Nephron progenitor cell (in vitro differentiated cells): ENCODE data around the gene HOXA7.

Experiments used
- DNase-seq: peaks from one replicate; pipeline ENCODE4 v3.0.0; 2021
- H3K27ac Mint-ChIP-seq: 2 replicates; pipeline ENCODE4 v1.8.0; 2021; ENCODE audit warnings: mild to moderate bottlenecking, moderate library complexity, mixed read lengths
- H3K27me3 Mint-ChIP-seq: 2 replicates; pipeline ENCODE4 v1.8.0; 2021; ENCODE audit warnings: mild to moderate bottlenecking, low read depth, mixed read lengths; ENCODE audit not compliant: poor library complexity
- H3K36me3 Mint-ChIP-seq: 2 replicates; pipeline ENCODE4 v1.8.0; 2021; ENCODE audit warnings: low read depth, mixed read lengths
- H3K4me1 Mint-ChIP-seq: 2 replicates; pipeline ENCODE4 v1.8.0; 2021; ENCODE audit warnings: mixed read lengths
- H3K4me3 Mint-ChIP-seq: 2 replicates; pipeline ENCODE4 v1.8.0; 2021; ENCODE audit warnings: mild to moderate bottlenecking, moderate library complexity, mixed read lengths
- H3K9me3 Mint-ChIP-seq: 2 replicates; pipeline ENCODE4 v1.8.0; 2021; ENCODE audit warnings: mild to moderate bottlenecking, moderate library complexity, mixed read lengths
- TF ChIP-seq, protein P1 (sequence below): fragments of 200-600 bp; sonication (generic); IDR thresholded peaks from 2 replicates; pipeline ENCODE4 v1.5.0; 2021; ENCODE audit warnings: antibody characterized with exemption

The HOXA7 gene

GRCh38 chr7:27194002-27194352 is 37.5 kb upstream of the HOXA7 start:
- peaks cover 34% of the 10 kb centered on the region for H3K4me1 Mint-ChIP-seq
- H3K4me3 Mint-ChIP-seq = peak overlapping the region; percentile 48
- H3K27ac Mint-ChIP-seq = no peak overlapping the region
- DNase-seq = no peak
- TF ChIP-seq, protein P1, sequence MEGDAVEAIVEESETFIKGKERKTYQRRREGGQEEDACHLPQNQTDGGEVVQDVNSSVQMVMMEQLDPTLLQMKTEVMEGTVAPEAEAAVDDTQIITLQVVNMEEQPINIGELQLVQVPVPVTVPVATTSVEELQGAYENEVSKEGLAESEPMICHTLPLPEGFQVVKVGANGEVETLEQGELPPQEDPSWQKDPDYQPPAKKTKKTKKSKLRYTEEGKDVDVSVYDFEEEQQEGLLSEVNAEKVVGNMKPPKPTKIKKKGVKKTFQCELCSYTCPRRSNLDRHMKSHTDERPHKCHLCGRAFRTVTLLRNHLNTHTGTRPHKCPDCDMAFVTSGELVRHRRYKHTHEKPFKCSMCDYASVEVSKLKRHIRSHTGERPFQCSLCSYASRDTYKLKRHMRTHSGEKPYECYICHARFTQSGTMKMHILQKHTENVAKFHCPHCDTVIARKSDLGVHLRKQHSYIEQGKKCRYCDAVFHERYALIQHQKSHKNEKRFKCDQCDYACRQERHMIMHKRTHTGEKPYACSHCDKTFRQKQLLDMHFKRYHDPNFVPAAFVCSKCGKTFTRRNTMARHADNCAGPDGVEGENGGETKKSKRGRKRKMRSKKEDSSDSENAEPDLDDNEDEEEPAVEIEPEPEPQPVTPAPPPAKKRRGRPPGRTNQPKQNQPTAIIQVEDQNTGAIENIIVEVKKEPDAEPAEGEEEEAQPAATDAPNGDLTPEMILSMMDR = no peak
- peaks cover 100% of the 10 kb centered on the region for H3K27me3 Mint-ChIP-seq
- no peaks in the 10 kb centered on the region for H3K36me3 Mint-ChIP-seq
- H3K9me3 Mint-ChIP-seq = no peaks in the 10 kb centered on the region

GRCh38 chr7:27193335-27194001 is 37.0 kb upstream of the HOXA7 start:
- Mint-ChIP-seq H3K9me3 (no peaks in the 10 kb centered on the region), H3K36me3 (no peaks in the 10 kb centered on the region), H3K27me3 (peaks cover 100% of the 10 kb centered on the region), H3K27ac (no peak overlapping the region), H3K4me3 (peak overlapping the region; percentile 48), H3K4me1 (peaks cover 36% of the 10 kb centered on the region)
- TF ChIP-seq, protein P1 = no peak
- DNase-seq = peak; percentile 51

DNA sequence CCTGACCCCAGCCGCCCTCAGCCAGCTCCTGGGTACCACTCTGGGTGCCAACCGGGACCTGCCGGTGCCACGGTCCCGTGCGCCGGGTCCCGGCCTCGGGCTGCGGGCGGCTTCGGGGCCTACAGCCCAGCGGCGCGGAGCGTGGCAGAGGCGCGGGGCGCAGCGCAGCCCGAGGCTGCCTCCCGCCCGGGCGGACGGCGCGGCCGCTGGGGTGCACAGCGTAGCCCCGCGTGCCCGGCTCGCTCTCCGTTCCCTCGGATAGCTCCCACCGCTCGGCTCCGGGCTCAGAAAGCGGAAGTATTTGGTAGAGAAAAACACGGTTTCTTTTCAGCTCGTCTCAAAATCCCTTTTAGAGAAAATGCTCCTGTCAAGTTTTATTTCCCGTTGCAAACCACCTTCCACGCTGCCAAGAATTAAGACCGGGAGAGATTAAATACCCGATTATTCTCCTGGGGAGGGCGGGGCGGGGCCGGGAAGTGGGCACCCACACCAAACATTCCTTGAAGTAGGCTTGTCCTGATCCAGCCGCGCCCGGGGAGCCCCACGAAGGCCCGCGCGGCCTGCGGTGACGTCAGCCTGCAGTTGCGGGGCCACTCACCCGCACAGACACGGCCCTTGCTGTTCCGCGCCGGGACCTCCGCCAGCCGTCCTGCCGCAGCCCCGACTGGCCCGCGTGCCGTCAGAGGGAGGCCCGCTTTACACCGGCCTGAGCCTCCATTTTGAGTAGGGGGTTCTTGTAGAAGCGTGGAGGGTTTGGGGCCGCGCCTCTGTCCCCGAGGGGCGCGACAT is 36.3 kb upstream of the HOXA7 start:
- Mint-ChIP-seq H3K27ac (no peak overlapping the region), H3K36me3 (no peaks in the 10 kb centered on the region), H3K9me3 (no peaks in the 10 kb centered on the region), H3K4me3 (peak overlapping the region; percentile 78), H3K27me3 (peaks cover 100% of the 10 kb centered on the region), H3K4me1 (peaks cover 43% of the 10 kb centered on the region)
- peak; percentile 46 for DNase-seq
- TF ChIP-seq, protein P1 = no peak

DNA sequence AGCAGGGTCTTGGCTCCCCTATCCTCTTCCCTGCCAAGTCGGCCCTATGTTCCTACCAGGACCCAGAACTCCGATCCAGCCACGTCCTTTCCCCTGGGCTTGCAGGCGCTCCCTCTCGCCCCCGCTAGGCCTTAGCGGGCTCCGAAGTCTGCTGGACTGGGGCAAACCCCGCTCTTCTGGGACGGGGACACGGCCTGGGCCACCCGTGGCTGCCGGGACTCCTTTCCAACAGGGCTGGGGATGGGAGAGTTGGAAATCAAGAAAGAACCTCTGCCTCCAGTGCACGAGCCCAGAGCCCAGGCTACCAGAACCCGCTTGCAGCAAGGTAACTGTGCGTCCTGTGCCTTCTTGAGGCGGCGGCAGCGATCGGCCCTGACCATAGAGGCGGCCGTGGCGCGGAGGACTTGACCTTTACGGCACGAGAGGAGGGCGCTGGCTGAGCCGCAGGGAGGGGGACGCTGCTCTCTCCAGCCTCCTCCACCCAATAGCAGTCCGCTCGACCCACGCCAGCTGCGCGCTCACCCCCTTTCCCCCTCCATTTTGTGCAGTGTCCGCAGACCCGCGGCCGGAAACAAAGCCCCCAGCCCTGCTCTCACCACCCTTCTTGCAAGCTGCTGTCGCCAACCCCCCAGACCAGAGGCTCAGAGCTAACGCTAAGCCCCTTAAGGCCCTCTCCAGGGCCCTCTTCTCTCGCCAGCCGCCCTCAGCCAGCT is 35.5 kb upstream of the HOXA7 start:
- TF ChIP-seq, protein P1 = no peak
- no peaks in the 10 kb centered on the region for H3K36me3 Mint-ChIP-seq
- peaks cover 100% of the 10 kb centered on the region for H3K27me3 Mint-ChIP-seq
- no peaks in the 10 kb centered on the region for H3K9me3 Mint-ChIP-seq
- H3K4me1 Mint-ChIP-seq = peaks cover 51% of the 10 kb centered on the region
- H3K27ac Mint-ChIP-seq = no peak overlapping the region
- DNase-seq = peak; percentile 64
- peak overlapping the region; percentile 78 for H3K4me3 Mint-ChIP-seq

DNA sequence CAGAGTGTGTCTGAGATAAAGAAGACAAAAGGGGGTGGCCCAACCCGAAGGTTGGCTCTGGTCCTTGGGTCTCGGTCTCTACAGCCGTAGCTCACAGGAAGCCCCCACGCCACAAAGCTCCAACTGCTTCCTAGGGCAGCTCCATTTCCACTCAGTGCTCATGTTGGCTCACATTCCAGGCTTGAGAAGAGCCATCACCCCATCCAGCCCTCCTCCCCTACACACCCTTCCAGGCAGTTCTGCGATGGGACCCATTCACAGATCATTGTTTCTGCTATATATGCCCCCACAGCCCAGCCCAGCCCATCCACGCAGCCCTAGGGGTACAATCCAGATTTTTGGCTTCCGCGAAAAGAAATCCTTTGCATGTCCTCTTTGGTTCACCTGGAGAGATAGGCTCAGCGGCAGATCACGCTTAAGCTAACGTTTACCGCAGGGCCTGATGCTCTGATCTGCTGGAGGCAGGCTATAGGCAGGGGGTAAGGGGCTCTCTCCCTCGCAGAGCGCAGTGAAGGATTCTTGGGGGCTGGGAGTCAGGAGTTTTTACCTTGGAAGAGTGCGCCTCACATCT is 34.8 kb upstream of the HOXA7 start:
- peaks cover 57% of the 10 kb centered on the region for H3K4me1 Mint-ChIP-seq
- H3K27me3 Mint-ChIP-seq = peaks cover 100% of the 10 kb centered on the region
- H3K36me3 Mint-ChIP-seq = no peaks in the 10 kb centered on the region
- no peak overlapping the region for H3K27ac Mint-ChIP-seq
- TF ChIP-seq, protein P1 = no peak
- peak overlapping the region; percentile 78 for H3K4me3 Mint-ChIP-seq
- no peak for DNase-seq
- H3K9me3 Mint-ChIP-seq = no peaks in the 10 kb centered on the region
